Fibroblast of lung (primary cell): ENCODE results near the gene PRR3.

Experiments used
- CTCF ChIP-seq, 2 donors: IDR thresholded peaks in 1 of 2; conservative IDR thresholded peaks in 1 of 2; 1 replicate in 1 of 2; 2 replicates in 1 of 2; pipeline ENCODE4 v1.5.1; 2011 to 2012; ENCODE audit warnings: low read length in 2 of 2, control low read depth in 1 of 2, inconsistent platforms in 1 of 2, low read depth in 1 of 2, mild to moderate bottlenecking in 1 of 2
- EZH2 ChIP-seq: IDR thresholded peaks from 2 replicates; pipeline ENCODE4 v1.5.1; 2012; ENCODE audit warnings: low read length, control low read depth, mild to moderate bottlenecking; ENCODE audit errors: missing control alignments

GRCh38 chr6:30570263-30570662 lies 13.2 kb downstream of the PRR3 start:
- TF ChIP-seq CTCF (conservative IDR thresholded peaks at IDR 0.05 in 1 of 2, IDR thresholded peaks at IDR 0.05 in 1 of 2; ENCODE audit: low read depth in 1 of 2, low read length in 2 of 2) (no peak), EZH2 (no peak)
